Muscle layer of colon (tissue), 2 donors: ENCODE measurements around the gene OR51A4.

Experiments
- H3K27ac ChIP-seq: one replicate; pipeline ENCODE4 v1.7.0; 2013; ENCODE audit warnings: low read depth, mild to moderate bottlenecking, low read length, moderate library complexity
- H3K27me3 ChIP-seq, 2 donors: one replicate each; pipeline ENCODE4 v1.7.0; 2013; ENCODE audit warnings: low read length in 2 of 2, mild to moderate bottlenecking in 2 of 2; ENCODE audit not compliant: insufficient read depth in 2 of 2, control insufficient read depth in 1 of 2
- H3K36me3 ChIP-seq: one replicate; pipeline ENCODE4 v1.7.0; 2013; ENCODE audit warnings: mild to moderate bottlenecking, low read length; ENCODE audit not compliant: insufficient read depth
- H3K4me1 ChIP-seq: one replicate; pipeline ENCODE4 v1.7.0; 2013; ENCODE audit warnings: mild to moderate bottlenecking, low read length; ENCODE audit not compliant: insufficient read depth
- H3K4me3 ChIP-seq, 2 donors: one replicate each; pipeline ENCODE4 v1.7.0; 2013; ENCODE audit warnings: low read length in 2 of 2, low read depth in 1 of 2, mild to moderate bottlenecking in 1 of 2, moderate library complexity in 1 of 2
- H3K9ac ChIP-seq: one replicate; pipeline ENCODE4 v1.7.0; 2013; ENCODE audit warnings: low read length
- H3K9me3 ChIP-seq: one replicate; pipeline ENCODE4 v1.7.0; 2013; ENCODE audit warnings: mild to moderate bottlenecking, low read length
- donor health status: abdominal sarcoma.
- donor health status: Adenocarcinoma of cecum.

The OR51A4 gene

DNA sequence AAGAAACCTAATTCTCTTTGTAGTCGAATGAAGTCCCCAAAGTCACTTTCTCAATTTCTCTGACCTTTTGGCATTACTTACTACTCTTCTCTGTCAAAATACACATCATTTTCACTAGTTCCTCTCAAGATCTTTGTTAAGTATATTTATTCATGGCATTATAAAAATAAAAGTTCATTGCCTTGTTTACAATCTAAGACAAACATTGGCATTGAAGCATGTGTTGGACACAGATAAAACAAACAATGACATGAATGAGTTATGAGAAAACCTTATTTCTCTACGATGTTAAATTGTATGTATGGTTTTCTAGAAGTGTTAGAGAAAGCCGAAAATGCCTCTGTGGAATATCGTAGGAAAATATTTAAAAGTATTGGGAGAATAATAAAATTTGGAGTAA, 14.7 kb downstream of the OR51A4 start:
- Histone ChIP-seq H3K4me3 (no peak overlapping the region), H3K9me3 (no peaks in the 10 kb centered on the region), H3K36me3 (no peaks in the 10 kb centered on the region), H3K9ac (no peak overlapping the region), H3K27ac (no peak overlapping the region), H3K27me3 (no peaks in the 10 kb centered on the region), H3K4me1 (no peaks in the 10 kb centered on the region)

GRCh38 chr11:4926608-4927007, 20.8 kb downstream of the OR51A4 start:
- H3K9ac ChIP-seq, result no peak overlapping the region
- H3K27ac ChIP-seq, result no peak overlapping the region
- H3K36me3 ChIP-seq, result no peaks in the 10 kb centered on the region
- no peaks in the 10 kb centered on the region for H3K9me3 ChIP-seq
- H3K27me3 ChIP-seq, result no peaks in the 10 kb centered on the region
- H3K4me1 ChIP-seq, result no peaks in the 10 kb centered on the region
- H3K4me3 ChIP-seq, result no peak overlapping the region

DNA sequence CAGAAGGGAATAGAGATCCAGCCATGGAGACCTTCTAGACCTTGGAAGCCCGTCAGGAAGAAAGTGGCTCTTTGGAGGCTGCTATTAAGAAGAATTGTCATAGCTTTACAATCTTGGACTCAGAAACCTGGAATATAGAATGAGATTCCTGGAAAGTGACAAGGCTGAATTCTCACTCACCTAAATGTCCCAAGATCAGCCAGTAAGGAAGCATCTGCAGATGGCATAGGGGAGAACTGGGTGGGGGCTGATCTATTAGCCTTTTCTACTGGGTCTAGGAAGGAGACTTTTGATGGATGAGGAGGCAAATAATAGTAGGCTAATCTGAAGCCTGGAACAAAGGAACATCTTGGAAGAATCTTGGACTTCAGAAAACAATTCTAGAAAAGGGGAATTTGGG, 23.2 kb downstream of the OR51A4 start, which contains the start of gene OR51G1:
TSS of gene OR51G1 (minus strand) at position 101 of the 400 bp plus-strand sequence. CDS start at position 101, 0 bp downstream.
- no peak within 1 kb of the TSS for H3K4me3 ChIP-seq
- no peaks in the 10 kb centered on the region for H3K27me3 ChIP-seq
- H3K9ac ChIP-seq, result no peak within 1 kb of the TSS
- no peaks in the 10 kb centered on the region for H3K36me3 ChIP-seq
- no peak within 1 kb of the TSS for H3K27ac ChIP-seq
- no peaks in the 10 kb centered on the region for H3K9me3 ChIP-seq
- no peaks in the 10 kb centered on the region for H3K4me1 ChIP-seq

DNA sequence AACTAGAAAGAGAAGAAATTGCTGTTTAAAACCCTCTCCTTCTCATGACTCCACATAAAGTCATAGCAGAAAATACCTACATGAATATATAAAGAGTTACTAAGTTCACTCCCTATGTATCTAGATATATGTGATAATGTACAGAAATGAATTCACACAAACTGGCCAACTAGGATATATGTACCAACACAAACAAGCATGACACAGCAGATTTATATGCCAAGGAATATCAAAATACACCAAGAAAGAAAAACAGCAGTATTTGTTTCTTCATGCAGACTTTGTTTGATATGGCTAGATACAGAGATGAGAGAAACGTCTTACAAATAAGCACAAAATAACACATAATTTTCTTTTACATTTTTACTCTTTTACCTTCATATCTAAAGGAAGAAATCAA, 25.1 kb downstream of the OR51A4 start:
- Histone ChIP-seq H3K4me3 (no peak overlapping the region), H3K4me1 (no peaks in the 10 kb centered on the region), H3K36me3 (no peaks in the 10 kb centered on the region), H3K9ac (no peak overlapping the region), H3K9me3 (no peaks in the 10 kb centered on the region), H3K27me3 (no peaks in the 10 kb centered on the region), H3K27ac (no peak overlapping the region)

DNA sequence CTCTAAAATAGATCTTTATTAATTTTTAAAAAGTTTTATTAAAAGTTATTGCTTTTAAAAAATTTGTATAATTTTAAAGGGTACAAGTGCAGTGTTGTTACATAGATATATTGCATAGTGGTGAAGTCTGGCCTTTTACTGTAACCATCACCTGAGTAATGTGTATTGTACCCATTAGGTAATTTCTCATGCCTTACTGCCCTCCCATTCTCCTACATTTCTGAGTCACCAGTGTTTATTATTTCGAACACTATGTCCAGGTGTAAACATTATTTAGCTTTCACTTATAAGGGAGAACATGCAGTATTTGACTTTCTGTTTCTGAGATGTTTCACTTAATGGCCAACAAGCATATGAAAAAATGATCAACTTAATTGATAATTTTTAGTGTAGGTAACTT, 25.6 kb downstream of the OR51A4 start:
- Histone ChIP-seq H3K9ac (no peak overlapping the region), H3K27me3 (no peaks in the 10 kb centered on the region), H3K27ac (no peak overlapping the region), H3K4me1 (no peaks in the 10 kb centered on the region), H3K9me3 (no peaks in the 10 kb centered on the region), H3K36me3 (no peaks in the 10 kb centered on the region), H3K4me3 (no peak overlapping the region)

DNA sequence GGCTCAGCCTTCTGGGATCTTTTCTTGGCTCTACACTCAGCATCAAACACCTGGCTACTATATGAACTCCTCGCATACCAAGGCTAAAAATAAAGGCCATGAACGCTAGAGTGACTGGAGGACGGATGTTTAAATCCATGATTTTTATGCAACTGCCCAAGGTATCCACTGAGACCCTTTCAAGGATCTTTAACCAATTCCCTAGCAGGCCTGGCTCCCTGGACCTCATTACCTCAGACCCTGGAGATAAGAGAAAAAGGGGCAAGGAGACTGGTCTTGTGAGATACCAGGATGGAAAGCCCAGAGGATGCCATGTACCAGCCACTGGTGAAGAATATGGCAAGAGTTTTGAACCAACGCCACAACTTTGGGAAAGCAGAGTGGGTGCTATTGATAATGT, 28.2 kb downstream of the OR51A4 start, which contains the start of gene OR51G2:
TSS of gene OR51G2 (minus strand) at position 101 of the 400 bp plus-strand sequence. CDS start 3,687 bp downstream, outside the sequence.
- no peak within 1 kb of the TSS for H3K9ac ChIP-seq
- no peaks in the 10 kb centered on the region for H3K4me1 ChIP-seq
- H3K27me3 ChIP-seq, result no peaks in the 10 kb centered on the region
- no peaks in the 10 kb centered on the region for H3K9me3 ChIP-seq
- no peak within 1 kb of the TSS for H3K27ac ChIP-seq
- no peak within 1 kb of the TSS for H3K4me3 ChIP-seq
- no peaks in the 10 kb centered on the region for H3K36me3 ChIP-seq

DNA sequence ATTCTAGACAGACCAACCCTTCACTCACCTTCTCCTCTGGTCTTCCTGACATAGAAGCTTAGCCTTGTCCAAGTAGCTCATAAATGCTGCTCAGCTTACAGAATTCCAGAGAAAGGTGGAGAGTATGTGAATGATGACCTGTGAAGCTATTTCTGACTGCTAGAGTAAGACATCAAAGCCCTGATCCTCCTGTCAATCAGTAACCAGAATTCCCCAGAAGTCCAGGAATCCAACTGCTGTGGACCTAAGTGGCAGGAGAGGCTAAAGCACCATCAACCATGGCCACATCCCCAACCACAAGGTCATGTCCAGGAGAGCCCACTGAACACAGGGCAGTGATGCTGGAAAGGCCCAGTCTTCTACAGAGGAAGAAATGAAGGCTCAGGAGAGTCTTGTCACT, 30.8 kb downstream of the OR51A4 start:
- H3K36me3 ChIP-seq, result no peaks in the 10 kb centered on the region
- H3K9ac ChIP-seq, result no peak overlapping the region
- H3K4me3 ChIP-seq, result no peak overlapping the region
- no peaks in the 10 kb centered on the region for H3K27me3 ChIP-seq
- no peak overlapping the region for H3K27ac ChIP-seq
- no peaks in the 10 kb centered on the region for H3K9me3 ChIP-seq
- no peaks in the 10 kb centered on the region for H3K4me1 ChIP-seq

- Histone ChIP-seq H3K9ac (no peak within 1 kb of the TSS), H3K4me3 (no peak within 1 kb of the TSS), H3K27ac (no peak within 1 kb of the TSS), H3K27me3 (no peaks in the 10 kb centered on the region), H3K9me3 (no peaks in the 10 kb centered on the region), H3K4me1 (no peaks in the 10 kb centered on the region), H3K36me3 (no peaks in the 10 kb centered on the region)
Measured at GRCh38 chr11:4903484-4903883, 43.9 kb downstream of the OR51A4 start, which contains the start of gene OR51A7. OR51A7 (plus strand) TSS chr11:4903783; CDS start chr11:4907370, 3,587 bp downstream.
